ENCODE data around the gene GLIS1.

GRCh38 chr1:53733447-53733931, 5.5 kb downstream of the GLIS1 start:
- TF ChIP-seq, protein P1, sequence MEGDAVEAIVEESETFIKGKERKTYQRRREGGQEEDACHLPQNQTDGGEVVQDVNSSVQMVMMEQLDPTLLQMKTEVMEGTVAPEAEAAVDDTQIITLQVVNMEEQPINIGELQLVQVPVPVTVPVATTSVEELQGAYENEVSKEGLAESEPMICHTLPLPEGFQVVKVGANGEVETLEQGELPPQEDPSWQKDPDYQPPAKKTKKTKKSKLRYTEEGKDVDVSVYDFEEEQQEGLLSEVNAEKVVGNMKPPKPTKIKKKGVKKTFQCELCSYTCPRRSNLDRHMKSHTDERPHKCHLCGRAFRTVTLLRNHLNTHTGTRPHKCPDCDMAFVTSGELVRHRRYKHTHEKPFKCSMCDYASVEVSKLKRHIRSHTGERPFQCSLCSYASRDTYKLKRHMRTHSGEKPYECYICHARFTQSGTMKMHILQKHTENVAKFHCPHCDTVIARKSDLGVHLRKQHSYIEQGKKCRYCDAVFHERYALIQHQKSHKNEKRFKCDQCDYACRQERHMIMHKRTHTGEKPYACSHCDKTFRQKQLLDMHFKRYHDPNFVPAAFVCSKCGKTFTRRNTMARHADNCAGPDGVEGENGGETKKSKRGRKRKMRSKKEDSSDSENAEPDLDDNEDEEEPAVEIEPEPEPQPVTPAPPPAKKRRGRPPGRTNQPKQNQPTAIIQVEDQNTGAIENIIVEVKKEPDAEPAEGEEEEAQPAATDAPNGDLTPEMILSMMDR (IDR thresholded peaks at IDR 0.05; ENCODE audit: low read depth, low read length, poor library complexity, severe bottlenecking), result no peak
- TF ChIP-seq EZH2phosphoT487 (IDR thresholded peaks at IDR 0.05; ENCODE audit: borderline replicate concordance, low read length), result no peak

Data from DOHH2 (cell line).